ENCODE results near the gene DCHS1.

Gene DCHS1

GRCh38 chr11:6646918-6647679, 8.5 kb downstream of the DCHS1 start:
- peak; percentile 34 for DNase-seq

- no peak for DNase-seq
Observed at GRCh38 chr11:6646576-6646917, 9.1 kb downstream of the DCHS1 start.

GRCh38 chr11:6646071-6646470, 9.5 kb downstream of the DCHS1 start:
- DNase-seq: no peak

GRCh38 chr11:6642957-6643356, 12.7 kb downstream of the DCHS1 start:
- DNase-seq: no peak

GRCh38 chr11:6640985-6641701, 14.5 kb downstream of the DCHS1 start:
- no peak for DNase-seq

- DNase-seq: no peak
Observed at GRCh38 chr11:6640036-6640984, 15.3 kb downstream of the DCHS1 start.

- no peak for DNase-seq
Observed at GRCh38 chr11:6638429-6638828, 17.2 kb downstream of the DCHS1 start.

- no peak for DNase-seq
Observed at GRCh38 chr11:6637871-6638270, 17.7 kb downstream of the DCHS1 start.

- DNase-seq: no peak
Observed at GRCh38 chr11:6636480-6636879, 19.1 kb downstream of the DCHS1 start.

GRCh38 chr11:6635082-6635932, 20.3 kb downstream of the DCHS1 start:
- DNase-seq: no peak

- DNase-seq: no peak
Observed at GRCh38 chr11:6634534-6634933, 21.1 kb downstream of the DCHS1 start.

GRCh38 chr11:6633422-6634408, 21.9 kb downstream of the DCHS1 start:
- no peak for DNase-seq

- DNase-seq: no peak
Observed at GRCh38 chr11:6632116-6633073, 23.2 kb downstream of the DCHS1 start.

- DNase-seq: no peak
Observed at GRCh38 chr11:6631361-6631890, 24.2 kb downstream of the DCHS1 start.

- DNase-seq: no peak
Observed at GRCh38 chr11:6630632-6631291, 24.8 kb downstream of the DCHS1 start.

GRCh38 chr11:6629892-6630631, 25.5 kb downstream of the DCHS1 start:
- DNase-seq: no peak

- DNase-seq: no peak
Observed at GRCh38 chr11:6629573-6629891, 26.1 kb downstream of the DCHS1 start.

GRCh38 chr11:6628526-6628925, 27.1 kb downstream of the DCHS1 start:
- no peak for DNase-seq

All from activated gamma-delta T cell treated with Interleukin-2 at 50 U/mL for 16 hours (primary cell).